Measurements from ENCODE around the gene XXYLT1. TPM values are rescaled to one million over a fixed set of nuclear protein-coding genes. Genes with fewer than 3 reads are reported as not detected.

Gene XXYLT1
- total and polyA plus RNA-seq, 10 of the 15 experiments (the other 5 are each of a cell fraction or from before 2014, with no cell fraction given): 1.2 to 14.2 (median 9.3) TPM

DNA sequence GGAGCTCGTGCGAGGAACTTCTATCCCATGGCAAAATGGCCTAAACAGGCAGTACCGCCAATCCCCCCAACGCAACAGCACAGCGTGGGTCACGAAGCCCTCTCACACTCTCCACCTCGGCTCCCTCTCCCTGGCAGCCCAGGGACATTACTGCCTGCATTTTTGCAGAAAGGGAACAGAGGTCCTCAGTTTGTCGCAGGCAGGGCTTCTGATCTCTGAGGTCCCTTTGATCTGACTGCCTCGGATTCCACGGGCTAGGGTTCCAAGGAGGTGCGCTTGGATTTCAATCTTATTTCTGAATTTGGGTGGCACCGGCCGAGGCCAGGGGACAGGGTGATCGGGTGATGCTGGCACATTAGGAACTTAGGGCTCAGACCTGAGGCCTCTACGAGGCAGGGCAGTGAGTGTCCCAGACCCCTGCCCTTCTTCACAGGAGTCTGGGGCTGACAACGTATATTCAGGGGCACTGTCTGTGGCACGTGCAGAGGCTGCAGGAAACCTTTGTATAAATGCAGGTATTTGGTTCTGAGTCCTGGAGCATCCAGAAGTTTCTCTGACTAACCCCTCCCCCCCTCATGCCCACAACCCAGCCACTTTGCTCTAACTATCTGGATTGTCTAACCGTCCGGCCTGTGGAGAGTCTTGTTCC is 197.9 kb downstream of the XXYLT1 start (continued):
- TF ChIP-seq ETV6 (conservative IDR thresholded peaks at IDR 0.05 in 1 of 2, IDR thresholded peaks at IDR 0.05 in 1 of 2; ENCODE audit: borderline replicate concordance in 1 of 2, low read depth in 1 of 2): no peak
- TF ChIP-seq ESRRA (IDR thresholded peaks at IDR 0.05; ENCODE audit: low read length): no peak
- TF ChIP-seq CBFB (IDR thresholded peaks at IDR 0.05; ENCODE audit: low read depth): no peak

DNA sequence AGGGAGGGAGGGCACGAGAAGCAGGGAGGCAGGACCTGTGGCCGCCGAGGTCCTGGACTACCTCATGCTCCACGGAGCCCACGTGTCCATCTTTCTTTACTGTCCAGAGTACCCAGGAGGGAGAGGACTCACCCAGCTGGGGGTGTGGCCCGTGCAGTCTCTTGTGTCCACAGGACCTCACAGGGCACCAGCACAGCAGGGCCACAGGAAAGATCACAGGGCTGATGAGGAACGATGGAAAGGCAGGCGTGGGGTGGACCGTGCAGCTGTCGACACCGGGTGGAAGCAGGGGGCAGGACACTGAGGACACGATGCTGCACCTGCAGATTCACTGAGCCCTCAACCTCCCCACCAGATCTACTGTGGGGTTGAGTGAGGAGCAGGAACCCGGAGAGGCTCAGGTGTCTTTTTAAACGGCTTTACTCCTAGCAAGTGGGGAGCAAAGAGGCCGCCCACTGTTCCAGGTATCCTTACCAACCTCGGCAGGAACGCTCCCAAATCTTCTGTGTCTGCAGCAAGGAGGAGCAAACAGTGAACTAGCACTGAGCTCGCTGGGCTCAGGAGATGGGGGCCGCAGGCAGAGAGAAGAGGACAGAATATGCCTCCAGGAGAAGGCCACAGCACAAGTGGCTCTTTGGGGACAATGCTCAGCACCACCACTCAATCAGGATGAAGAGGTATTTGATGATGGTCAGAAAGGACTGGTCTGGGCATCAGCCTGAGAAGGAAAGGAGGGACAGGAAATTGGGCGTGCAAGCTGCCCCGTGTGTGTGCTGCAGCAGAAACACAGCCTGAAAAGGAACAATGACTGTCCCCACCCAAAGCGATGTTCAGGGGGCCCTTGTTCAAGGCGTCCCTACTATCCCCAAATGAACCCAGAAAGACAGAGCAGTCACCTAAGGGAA is 198.8 kb downstream of the XXYLT1 start:
- H3K4me3 ChIP-seq: no peak overlapping the region
- POLR2A ChIA-PET: no interaction called here
- 87% methylated on average over 23 of the region's 23 CpGs for WGBS (ENCODE audit: insufficient coverage, insufficient replicate concordance, low lambda C conversion rate, missing lambda C conversion rate)
- no peak for ATAC-seq
- no peaks in the 10 kb centered on the region for H3K27me3 ChIP-seq (replicated peaks in 1 of 2; ENCODE audit: control insufficient read depth in 2 of 2, insufficient read depth in 2 of 2, low read length in 1 of 2)
- H2AFZ ChIP-seq (ENCODE audit: control insufficient read depth, low read depth, low read length): no peak overlapping the region
- in situ Hi-C loops (cut with MboI) (no loop called here), intact Hi-C loops (cut with micrococcal nuclease; ENCODE audit: unreplicated experiment) (no loop called here)
- SMC1A ChIA-PET (ENCODE audit: uncharacterized antibody, unreplicated experiment): no interaction called here
- DNase-seq (ENCODE audit: low read depth, low spot score): no peak
- no peak overlapping the region for H3K9ac ChIP-seq (ENCODE audit: control insufficient read depth, insufficient read depth, low read length)
- H3K79me2 ChIP-seq (ENCODE audit: control insufficient read depth, insufficient read depth, low read length): no peaks in the 10 kb centered on the region
- no peak overlapping the region for H3K27ac ChIP-seq (ENCODE audit: control insufficient read depth, insufficient read depth)
- no TSS peak for BruUV-seq (replicated peaks)
- H3K9me3 ChIP-seq (replicated peaks; ENCODE audit: control insufficient read depth, insufficient read depth, low read length): no peaks in the 10 kb centered on the region
- H3K4me1 ChIP-seq (ENCODE audit: control insufficient read depth, insufficient read depth, low read length): no peaks in the 10 kb centered on the region
- no peaks in the 10 kb centered on the region; a peak in 2 of 4 replicates for H3K36me3 ChIP-seq (ENCODE audit: control insufficient read depth in 2 of 2, insufficient read depth in 2 of 2, low read length in 1 of 2)
- no peaks in the 10 kb centered on the region for H4K20me1 ChIP-seq (ENCODE audit: control insufficient read depth, insufficient read depth)
- H3K4me2 ChIP-seq (ENCODE audit: control insufficient read depth, insufficient read depth): no peak overlapping the region
- CTCF ChIA-PET: no interaction called here
- TF ChIP-seq ZSCAN29 (IDR thresholded peaks at IDR 0.05): no peak
- TF ChIP-seq SMAD5 (IDR thresholded peaks at IDR 0.05; ENCODE audit: low read depth): no peak
- no peak for TF ChIP-seq GATAD2B (conservative IDR thresholded peaks at IDR 0.05; ENCODE audit: low read depth)
- RAD21 ChIA-PET (ENCODE audit: unreplicated experiment): no interaction called here
- no peak for FAIRE-seq
